ENCODE measurements around the gene R3HCC1L.

R3HCC1L gene

DNA sequence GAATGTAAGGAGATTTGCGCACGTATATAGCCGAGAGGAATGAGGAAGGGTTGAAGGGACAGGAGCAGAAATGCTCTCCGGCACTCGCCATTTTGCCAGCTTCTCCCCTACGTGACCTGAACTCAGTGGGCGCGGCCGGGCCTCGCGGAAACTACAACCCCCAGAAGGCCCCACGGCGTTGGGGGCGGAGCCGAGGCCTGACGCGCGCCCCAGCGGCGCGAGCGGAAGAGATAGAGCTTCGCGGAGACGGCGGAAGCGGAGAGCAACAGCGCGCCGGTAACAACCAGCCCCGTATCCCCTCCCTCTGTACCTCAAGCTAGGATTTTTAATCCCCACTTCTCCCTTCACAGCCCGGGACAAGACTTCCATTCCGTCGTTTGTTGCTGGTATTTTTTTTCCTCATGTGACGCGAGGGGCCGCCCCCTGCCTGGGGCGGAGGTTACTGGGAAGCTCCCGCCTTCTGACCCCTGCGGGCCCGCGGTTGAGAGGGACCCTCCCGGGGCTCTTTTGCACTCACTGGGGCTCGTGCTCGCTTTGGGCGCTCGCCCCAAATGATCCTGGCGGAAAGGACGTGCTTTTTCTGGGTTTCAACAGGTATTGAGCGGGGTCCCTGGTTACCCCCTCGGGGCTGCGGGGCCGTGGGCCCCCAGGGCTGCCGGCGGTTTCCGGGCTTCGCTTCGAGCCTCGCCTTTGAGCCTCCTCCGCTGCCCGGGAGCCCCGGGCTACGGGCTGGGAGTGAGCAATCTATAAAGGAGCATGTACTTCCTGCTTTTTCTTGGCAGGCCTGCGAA is at the start of gene R3HCC1L:
TSS of gene R3HCC1L (plus strand) at position 227 of the 791 bp plus-strand sequence. CDS start 73,458 bp downstream, outside the sequence.
- peak; percentile 88 for DNase-seq

DNA sequence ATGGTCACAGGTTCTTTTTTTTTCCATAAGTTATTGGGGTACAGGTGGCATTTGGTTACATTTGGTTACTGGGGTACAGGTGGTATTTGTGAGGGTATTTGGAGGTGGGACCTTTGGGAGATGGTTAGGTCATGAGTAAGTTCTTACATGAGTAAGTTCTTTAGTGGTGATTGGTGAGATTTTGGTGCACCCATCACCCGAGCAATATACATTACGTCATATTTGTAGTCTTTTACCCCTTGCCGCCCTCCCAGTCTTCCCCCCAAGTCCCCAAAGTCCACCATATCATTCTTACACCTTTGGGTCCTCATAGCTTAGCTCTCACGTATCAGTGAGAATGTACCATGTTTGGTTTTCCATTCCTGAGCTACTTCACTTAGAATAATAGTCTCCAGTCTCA is 49.2 kb upstream of the R3HCC1L start:
- no peak for DNase-seq

DNA sequence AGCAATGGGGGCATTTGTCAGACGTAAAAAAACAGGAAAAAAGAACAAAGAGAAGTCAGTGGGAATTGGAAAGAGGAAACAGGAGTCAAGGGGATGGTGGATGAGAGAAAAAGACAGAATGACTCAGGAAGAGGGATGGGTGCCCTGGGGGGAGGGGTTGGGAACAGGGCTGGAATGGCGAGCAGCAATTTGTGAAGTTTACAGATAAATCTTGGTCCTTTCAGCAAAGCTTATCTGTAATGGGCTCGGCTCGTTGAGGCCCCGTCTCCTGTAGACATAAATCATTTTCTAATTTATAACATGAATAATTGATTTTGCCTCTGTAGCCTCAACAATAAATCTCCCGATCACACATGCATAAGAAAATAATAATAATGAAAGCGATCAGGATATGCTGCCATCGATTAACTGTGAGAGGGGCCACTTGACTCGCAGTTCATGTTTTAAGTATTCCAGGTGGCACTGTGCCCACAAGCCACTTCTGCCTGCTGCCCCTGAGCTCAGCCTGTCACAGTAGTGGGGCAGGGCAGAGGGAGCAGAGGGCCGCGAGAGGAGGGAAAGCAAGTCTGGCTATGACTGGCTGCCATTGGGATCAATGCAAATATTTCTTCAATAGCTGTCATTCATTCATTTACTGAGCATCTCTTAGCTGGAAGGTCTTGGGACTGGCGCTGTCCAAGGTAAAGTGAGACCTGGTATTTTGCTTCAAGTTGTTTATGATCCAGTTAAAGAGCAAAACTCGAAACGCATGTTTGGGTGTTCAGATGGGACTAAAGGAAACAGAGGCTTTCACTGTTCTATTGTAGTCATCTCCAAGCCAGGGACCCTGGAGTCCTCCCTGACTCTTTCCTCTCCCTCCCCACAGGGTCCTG is 47.4 kb upstream of the R3HCC1L start:
- no peak for DNase-seq

GRCh38 chr10:98088186-98088971 is 46.1 kb upstream of the R3HCC1L start:
- DNase-seq: no peak

DNA sequence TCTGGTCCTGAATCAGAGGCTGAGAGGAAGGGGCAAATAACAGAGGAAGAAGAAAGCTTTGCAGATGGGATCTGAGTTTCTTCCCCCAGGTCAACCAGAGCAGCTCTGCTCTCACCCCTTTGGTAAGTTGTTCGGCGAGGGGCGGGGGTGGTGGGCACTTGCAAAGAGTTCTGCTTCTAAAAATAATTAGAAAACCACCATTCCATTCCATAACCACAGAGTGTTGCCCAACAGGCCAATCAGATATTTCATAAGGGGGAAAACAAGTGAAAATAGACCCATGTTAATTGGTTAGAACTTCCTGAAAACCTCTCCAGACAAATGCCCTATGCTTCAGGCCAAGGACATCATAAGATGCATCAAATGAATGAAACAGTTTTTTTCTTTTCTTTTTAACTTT is 43.6 kb upstream of the R3HCC1L start:
- no peak for DNase-seq

DNA sequence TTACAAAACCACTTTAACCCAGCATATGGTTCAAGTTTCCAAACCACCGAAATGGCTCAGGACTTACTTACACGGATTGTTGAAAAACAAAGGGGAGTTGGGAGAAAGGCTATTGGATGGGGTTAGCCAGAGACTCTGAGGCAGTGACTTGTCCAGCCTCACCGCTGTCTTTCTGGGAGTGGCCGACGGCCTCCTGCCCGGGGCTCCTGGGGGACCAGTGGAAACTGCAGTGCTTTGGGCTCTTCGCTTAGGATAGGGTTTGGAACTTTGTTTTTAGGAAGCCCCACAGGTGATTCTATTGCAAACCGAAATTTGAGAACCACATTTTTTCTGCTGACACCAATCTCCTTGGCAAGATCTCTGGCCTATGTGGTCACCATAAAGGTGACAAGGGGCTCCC is 38.1 kb upstream of the R3HCC1L start:
- no peak for DNase-seq

DNA sequence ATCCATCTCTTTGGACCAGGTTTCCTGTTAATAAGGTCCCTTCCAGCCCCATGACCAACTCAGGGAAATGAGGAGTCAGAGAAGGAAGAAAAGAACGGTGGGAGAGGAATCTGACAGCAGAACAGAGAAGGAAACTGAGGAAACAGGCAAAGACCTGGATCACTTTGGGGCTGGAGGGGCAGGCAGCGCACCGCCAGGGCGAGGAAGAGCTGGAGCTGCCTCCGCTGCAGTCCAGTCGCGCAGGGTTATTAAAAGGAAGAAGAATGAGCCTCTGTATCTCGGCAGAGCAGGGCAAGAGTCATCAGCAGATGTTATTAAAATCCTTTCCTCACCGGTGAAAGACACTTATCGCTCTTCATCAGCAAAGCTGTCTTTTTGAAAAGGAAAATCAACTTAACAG is 37.7 kb upstream of the R3HCC1L start:
- DNase-seq: no peak

DNA sequence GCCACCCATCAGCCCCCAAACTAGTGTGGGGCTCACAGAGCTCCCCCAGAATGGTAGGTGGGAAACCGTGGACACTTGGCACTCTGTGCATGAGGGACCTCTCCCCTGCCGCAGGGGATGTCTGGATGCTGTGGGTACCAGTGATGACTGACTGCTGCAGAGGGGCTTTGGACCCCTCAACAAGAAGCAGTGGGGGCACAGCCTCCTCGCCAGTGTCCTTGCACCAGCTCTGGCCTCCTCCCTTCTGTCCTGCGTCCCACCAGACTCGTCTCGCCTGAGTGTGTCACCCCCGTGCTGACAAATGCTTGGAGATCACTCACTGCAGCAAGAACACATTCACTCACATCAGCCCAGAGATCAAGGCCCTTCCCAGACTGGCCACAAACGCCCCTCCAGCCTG is 37.3 kb upstream of the R3HCC1L start:
- no peak for DNase-seq

DNA sequence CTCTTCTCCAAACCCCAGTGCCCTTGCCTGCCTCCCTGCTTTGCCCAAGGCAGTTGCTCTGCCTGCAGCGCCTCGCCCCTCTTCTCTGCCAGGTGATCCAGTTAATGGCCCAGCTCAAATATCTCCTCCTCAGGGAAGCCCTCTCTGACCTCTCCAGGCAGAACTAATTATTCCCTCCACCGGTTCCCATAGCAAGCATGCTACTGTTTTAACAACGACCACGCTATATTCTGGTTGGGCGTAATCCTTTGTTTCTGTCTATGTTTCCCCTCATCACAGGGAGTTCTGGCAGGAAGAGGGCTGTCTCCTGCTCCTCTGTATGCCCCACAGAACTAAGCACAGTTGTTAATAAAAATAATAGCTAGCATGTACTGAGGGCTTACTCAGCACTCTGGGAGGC is 36.8 kb upstream of the R3HCC1L start:
- DNase-seq: no peak

DNA sequence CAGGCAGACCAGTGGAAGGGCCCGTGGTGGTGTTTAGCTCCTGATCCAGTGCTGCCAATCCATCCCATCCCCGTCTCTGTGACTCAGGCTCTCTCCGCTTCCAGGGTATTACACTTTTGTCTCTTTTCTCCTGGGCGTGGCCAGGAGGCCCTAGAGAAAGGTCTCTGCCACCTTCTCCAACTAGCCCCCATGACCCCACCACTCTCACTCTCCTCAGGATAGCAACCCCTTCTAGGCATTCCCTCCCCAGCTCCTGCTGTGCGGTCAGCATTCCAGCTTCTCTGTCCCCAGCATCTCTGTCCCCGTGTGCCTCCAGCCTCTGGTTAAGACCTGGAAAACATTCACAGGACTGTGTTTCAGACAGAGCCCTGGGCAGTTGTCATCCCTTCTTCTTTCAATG is 36.2 kb upstream of the R3HCC1L start:
- DNase-seq: no peak

DNA sequence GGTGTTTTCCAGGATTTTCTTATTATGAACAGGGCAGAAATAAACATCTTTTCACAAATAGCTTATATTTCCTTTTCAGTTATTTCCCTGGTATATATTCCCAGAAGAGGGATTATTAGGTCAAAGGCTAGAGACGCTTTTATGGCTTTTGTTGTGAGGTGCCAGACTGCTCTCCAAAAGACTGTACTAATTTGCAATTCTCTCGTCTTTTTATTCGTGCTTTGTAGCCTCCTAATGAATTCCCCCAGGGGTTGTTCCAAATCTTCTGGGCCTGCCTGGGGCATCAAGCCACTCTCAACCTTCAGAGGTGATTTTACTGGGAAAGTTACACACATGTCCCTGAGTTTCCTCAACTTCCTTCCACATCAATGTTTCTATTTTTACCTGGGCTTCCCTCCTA is 34.0 kb upstream of the R3HCC1L start:
- DNase-seq: no peak

DNA sequence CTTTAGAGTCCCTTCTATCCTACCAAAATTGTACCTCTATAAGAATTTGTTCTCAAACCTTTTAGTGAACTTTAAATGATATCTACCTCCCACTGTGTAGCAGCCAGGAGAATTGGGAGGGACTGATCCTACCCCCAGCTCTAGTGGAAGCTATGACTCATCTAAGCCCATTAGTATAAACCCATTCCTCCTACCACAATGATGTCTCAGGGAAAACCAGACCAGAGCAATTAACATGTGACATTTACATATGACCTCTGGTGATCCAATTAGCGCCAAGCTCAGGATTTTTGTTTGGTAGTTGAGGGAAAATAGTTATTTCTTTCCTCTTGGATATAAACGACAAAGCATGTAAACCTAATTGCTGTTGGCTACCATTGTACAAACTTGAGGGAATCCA is 33.1 kb upstream of the R3HCC1L start:
- peak; percentile 8 for DNase-seq

DNA sequence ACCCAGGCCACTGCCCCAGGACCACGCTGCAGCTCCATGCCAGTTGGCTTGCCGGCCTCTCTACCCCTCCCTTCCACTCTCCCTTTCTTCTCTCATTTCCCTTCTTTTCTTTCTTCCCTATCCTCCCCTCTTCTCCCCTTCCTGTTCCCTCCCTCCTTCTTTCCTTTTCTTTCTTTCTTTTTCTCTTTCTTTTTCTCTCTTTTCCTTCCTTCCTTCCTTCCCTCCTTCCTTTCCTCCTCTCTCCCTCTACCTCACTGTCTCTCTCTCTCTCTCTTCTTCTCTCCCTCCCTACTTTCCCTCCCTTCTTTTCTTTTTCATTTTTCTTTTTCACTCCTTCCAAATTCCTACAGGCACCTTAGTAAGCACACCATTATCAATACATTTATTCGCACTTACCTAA is 30.3 kb upstream of the R3HCC1L start:
- no peak for DNase-seq

DNA sequence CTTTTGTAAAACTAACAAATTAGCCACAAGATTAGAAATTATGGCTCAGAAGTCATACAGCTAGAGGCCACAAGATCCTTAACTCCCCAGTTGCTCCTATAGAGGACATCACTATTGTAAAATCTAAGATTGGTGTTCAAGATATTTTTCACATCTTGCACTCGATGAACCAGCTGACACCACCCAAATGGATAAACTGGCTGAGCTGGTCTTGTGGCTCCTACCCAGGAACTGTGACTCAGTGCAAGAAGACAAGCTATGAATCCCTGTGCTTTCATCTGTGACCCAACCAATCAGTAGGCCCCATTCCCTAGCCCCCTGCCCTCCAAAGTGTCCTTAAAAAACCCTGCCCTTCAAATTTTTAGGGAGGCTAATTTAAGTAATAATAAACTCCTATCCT is 27.9 kb upstream of the R3HCC1L start:
- no peak for DNase-seq

DNA sequence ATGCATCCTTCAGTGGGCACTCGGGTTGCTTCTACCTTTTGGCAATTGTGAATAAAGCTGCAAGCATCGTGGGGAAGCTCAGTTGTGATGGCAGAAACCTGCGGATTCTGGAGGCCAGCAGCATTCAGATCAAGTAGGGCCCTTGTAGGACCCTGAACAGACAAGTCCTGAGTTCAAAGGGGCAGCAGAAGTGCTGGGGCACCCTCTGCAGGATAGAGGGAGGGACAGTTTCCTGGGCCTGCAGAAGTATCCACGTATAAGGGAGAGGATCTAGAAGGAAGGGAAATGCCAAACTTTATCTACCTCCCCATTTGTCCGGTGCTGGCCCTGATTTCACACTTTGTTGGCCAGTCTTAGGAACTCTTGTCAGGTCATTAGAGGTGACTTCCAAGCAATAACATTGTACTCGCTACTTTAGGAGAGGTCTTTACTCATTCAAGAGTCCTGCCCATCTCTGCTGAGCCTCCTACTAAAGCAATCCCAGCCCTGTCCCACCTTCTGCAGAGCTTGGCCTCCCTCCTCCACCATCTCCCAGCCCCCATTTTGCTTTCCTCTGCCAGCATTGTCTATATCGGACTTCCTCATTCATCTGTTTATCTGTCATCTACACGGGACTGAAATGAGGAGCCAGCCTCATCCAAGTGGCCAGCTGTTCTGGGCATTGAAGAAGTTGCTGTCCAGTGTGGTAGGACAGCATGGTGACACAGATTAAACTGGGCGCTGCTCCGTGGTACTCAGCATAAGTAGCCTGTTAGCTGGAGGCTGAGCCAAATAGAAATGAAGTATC is 26.6 kb upstream of the R3HCC1L start:
- DNase-seq: no peak

- DNase-seq: no peak
Measured at GRCh38 chr10:98110356-98110755, 24.1 kb upstream of the R3HCC1L start.

GRCh38 chr10:98115031-98115787 is 19.2 kb upstream of the R3HCC1L start:
- DNase-seq: no peak

GRCh38 chr10:98119891-98120290 is 14.6 kb upstream of the R3HCC1L start:
- DNase-seq: no peak

GRCh38 chr10:98125940-98126631 is 8.4 kb upstream of the R3HCC1L start:
- peak; percentile 8 for DNase-seq

DNA sequence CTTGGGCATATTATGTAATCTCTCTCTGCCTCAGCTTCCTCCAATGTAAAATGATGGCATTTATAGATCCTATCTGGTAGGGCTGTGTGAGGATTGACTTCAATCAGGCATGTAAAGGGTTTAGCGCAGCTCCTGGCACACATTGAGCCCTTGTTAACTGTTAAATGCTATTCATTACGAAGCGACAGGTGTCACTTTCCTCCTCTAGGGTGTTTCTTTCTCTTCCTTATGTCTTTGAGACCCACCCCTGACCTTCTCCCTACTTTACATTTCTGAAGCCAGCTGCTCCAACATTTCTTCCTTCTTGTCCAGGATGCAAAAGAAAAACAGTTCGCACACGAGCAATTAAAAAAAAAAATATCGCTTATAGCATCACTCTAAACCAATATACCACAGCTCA is 5.7 kb upstream of the R3HCC1L start:
- DNase-seq: no peak

GRCh38 chr10:98131619-98132018 is 2.8 kb upstream of the R3HCC1L start:
- no peak for DNase-seq

Data from fibroblast of skin of right biceps (primary cell).